Measurements from ENCODE around the gene BNC2.
"Not testable (repeated sequence)": the region's sequence is repeated elsewhere in the genome, so short reads cannot be mapped to it uniquely, and the experiment has no call there.

BNC2 gene

GRCh38 chr9:16501141-16501540 lies 369.3 kb downstream of the BNC2 start:
- intact Hi-C loops (cut with DNase I): no loop called here
- no peak for DNase-seq

- DNase-seq: no peak
- intact Hi-C loops (cut with DNase I): no loop called here
Measured at GRCh38 chr9:16500386-16500785, 370.1 kb downstream of the BNC2 start.

- intact Hi-C loops (cut with DNase I): no loop called here
- no peak for DNase-seq
Measured at GRCh38 chr9:16499892-16500291, 370.6 kb downstream of the BNC2 start.

- intact Hi-C loops (cut with DNase I): no loop called here
- DNase-seq: no peak
Measured at GRCh38 chr9:16496908-16497307, 373.6 kb downstream of the BNC2 start.

- intact Hi-C loops (cut with DNase I): no loop called here
- DNase-seq: no peak
Measured at GRCh38 chr9:16487915-16488314, 382.6 kb downstream of the BNC2 start.

GRCh38 chr9:16485575-16486321 lies 384.7 kb downstream of the BNC2 start:
- DNase-seq: no peak
- intact Hi-C loops (cut with DNase I): no loop called here

- no peak for DNase-seq
- intact Hi-C loops (cut with DNase I): no loop called here
Measured at GRCh38 chr9:16485160-16485559, 385.3 kb downstream of the BNC2 start.

GRCh38 chr9:16484744-16485143 lies 385.7 kb downstream of the BNC2 start:
- intact Hi-C loops (cut with DNase I): no loop called here
- DNase-seq: no peak

GRCh38 chr9:16484180-16484579 lies 386.3 kb downstream of the BNC2 start:
- no peak for DNase-seq
- intact Hi-C loops (cut with DNase I): no loop called here

- DNase-seq: no peak
- intact Hi-C loops (cut with DNase I): no loop called here
Measured at GRCh38 chr9:16482764-16483163, 387.7 kb downstream of the BNC2 start.

GRCh38 chr9:16480584-16480983 lies 389.9 kb downstream of the BNC2 start:
- DNase-seq; intact Hi-C loops (cut with DNase I): not testable (repeated sequence)

GRCh38 chr9:16475996-16476395 lies 394.5 kb downstream of the BNC2 start:
- intact Hi-C loops (cut with DNase I): no loop called here
- DNase-seq: no peak

- intact Hi-C loops (cut with DNase I): no loop called here
- DNase-seq: no peak
Measured at GRCh38 chr9:16475257-16475656, 395.2 kb downstream of the BNC2 start.

- no peak for DNase-seq
- intact Hi-C loops (cut with DNase I): no loop called here
Measured at GRCh38 chr9:16469184-16469583, 401.3 kb downstream of the BNC2 start.

GRCh38 chr9:16461851-16462250 lies 408.6 kb downstream of the BNC2 start:
- DNase-seq: no peak
- intact Hi-C loops (cut with DNase I): no loop called here

- intact Hi-C loops (cut with DNase I): no loop called here
- no peak for DNase-seq
Measured at GRCh38 chr9:16461137-16461840, 409.2 kb downstream of the BNC2 start.

- no peak for DNase-seq
- intact Hi-C loops (cut with DNase I): no loop called here
Measured at GRCh38 chr9:16460696-16461095, 409.8 kb downstream of the BNC2 start.

GRCh38 chr9:16459421-16460148 lies 410.9 kb downstream of the BNC2 start:
- intact Hi-C loops (cut with DNase I): no loop called here
- no peak for DNase-seq

- intact Hi-C loops (cut with DNase I): no loop called here
Measured at GRCh38 chr9:16458696-16459420, 411.6 kb downstream of the BNC2 start.

GRCh38 chr9:16455842-16456241 lies 414.6 kb downstream of the BNC2 start:
- no peak for DNase-seq
- intact Hi-C loops (cut with DNase I): no loop called here

More at GRCh38 chr9:16458696-16459420, 411.6 kb downstream of the BNC2 start:
- DNase-seq: no peak
